ENCODE data around the gene SKA2. TPM values are rescaled to one million over a fixed set of nuclear protein-coding genes. Genes with fewer than 3 reads are reported as not detected.

Gene SKA2
- total and polyA plus RNA-seq, 2 donors (not counting 3 experiments of a cell fraction or from before 2014, with no cell fraction given) = 12.9 to 79.6 TPM

DNA sequence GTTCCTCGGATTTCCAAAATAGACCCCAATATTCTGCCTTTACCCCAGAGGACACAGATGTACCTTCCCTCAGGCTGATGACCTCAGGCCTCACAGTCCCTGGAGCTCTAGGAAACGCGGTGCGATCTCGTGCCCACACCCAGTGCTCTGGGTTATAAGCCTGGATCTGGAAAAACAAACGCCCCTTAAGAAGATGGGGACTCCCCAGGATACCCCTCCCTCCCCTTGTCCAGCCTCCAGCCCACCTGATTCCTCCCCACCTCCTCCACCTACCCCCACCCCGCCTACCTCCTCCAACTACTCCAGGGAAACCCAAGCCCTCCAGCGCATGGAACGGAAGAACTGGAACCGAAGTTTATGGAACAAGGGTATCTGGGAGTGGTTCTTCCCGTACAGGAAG, 19.7 kb upstream of the SKA2 start:
- ChIA-PET CTCF (no interaction called here), POLR2A (no interaction called here)
- DNase-seq (ENCODE audit: low read depth, low spot score) (no peak), FAIRE-seq (no peak)
- H3K9me3 ChIP-seq (replicated peaks; ENCODE audit: control insufficient read depth, insufficient read depth, low read length) = no peaks in the 10 kb centered on the region
- H3K27me3 ChIP-seq (ENCODE audit: control insufficient read depth in 2 of 2, insufficient read depth in 2 of 2, low read length in 2 of 2) = no peaks in the 10 kb centered on the region
- peaks cover 43% of the 10 kb centered on the region for H3K79me2 ChIP-seq (ENCODE audit: control insufficient read depth, insufficient read depth, low read length)
- intact Hi-C loops (cut with micrococcal nuclease) = no loop called here
- H3K36me3 ChIP-seq (ENCODE audit: control insufficient read depth in 2 of 2, extremely low read depth in 1 of 2, insufficient read depth in 2 of 2, low read length in 2 of 2) = peaks cover 4 to 10% of the 10 kb centered on the region in 2 experiments
- H3K9me1 ChIP-seq (replicated peaks; ENCODE audit: control insufficient read depth, extremely low read depth, insufficient read depth, low read length) = no peaks in the 10 kb centered on the region
- BruUV-seq (replicated peaks) = no TSS peak
- H4K20me1 ChIP-seq (replicated peaks; ENCODE audit: control insufficient read depth, extremely low read depth, insufficient read depth, low read length) = no peaks in the 10 kb centered on the region
- no peak overlapping the region for H3K4me3 ChIP-seq (replicated peaks in 1 of 3; ENCODE audit: insufficient read depth in 1 of 3, low read depth in 1 of 3, low read length in 3 of 3)
- TF ChIP-seq GATA2 (IDR thresholded peaks at IDR 0.05; ENCODE audit: insufficient read depth, insufficient read length, low read depth, low read length) (no peak), MYC (IDR thresholded peaks at IDR 0.05; ENCODE audit: low read depth, low read length) (no peak), JUN (IDR thresholded peaks at IDR 0.05; ENCODE audit: borderline replicate concordance, insufficient read depth, insufficient read length, low read depth) (no peak), POLR2AphosphoS5 (IDR thresholded peaks at IDR 0.05; ENCODE audit: insufficient read depth, low read depth, low read length) (no peak), POLR2A (IDR thresholded peaks at IDR 0.05; ENCODE audit: low read depth, low read length) (no peak)
- TF ChIP-seq, protein P1, sequence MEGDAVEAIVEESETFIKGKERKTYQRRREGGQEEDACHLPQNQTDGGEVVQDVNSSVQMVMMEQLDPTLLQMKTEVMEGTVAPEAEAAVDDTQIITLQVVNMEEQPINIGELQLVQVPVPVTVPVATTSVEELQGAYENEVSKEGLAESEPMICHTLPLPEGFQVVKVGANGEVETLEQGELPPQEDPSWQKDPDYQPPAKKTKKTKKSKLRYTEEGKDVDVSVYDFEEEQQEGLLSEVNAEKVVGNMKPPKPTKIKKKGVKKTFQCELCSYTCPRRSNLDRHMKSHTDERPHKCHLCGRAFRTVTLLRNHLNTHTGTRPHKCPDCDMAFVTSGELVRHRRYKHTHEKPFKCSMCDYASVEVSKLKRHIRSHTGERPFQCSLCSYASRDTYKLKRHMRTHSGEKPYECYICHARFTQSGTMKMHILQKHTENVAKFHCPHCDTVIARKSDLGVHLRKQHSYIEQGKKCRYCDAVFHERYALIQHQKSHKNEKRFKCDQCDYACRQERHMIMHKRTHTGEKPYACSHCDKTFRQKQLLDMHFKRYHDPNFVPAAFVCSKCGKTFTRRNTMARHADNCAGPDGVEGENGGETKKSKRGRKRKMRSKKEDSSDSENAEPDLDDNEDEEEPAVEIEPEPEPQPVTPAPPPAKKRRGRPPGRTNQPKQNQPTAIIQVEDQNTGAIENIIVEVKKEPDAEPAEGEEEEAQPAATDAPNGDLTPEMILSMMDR (IDR thresholded peaks at IDR 0.05; ENCODE audit: extremely low read depth in 1 of 2, insufficient read depth in 1 of 2, low read depth in 1 of 2, low read length in 2 of 2) = no peak
- dilution Hi-C loops (cut with MboI; ENCODE audit: extremely low pct_ligation_motif_present, low sequenced_read_pairs) = no loop called here
- no peak overlapping the region for H2AFZ ChIP-seq (ENCODE audit: low read depth, low read length)
- no peaks in the 10 kb centered on the region for H3K4me1 ChIP-seq (ENCODE audit: control insufficient read depth, extremely low read depth, insufficient read depth, low read length)
- no peak overlapping the region for H3K9ac ChIP-seq (replicated peaks; ENCODE audit: extremely low read depth, insufficient read depth, low read length)
- H3K27ac ChIP-seq (ENCODE audit: insufficient read depth, low read depth, low read length) = no peak overlapping the region
- H3K4me2 ChIP-seq (ENCODE audit: insufficient read depth, low read length) = no peak overlapping the region

DNA sequence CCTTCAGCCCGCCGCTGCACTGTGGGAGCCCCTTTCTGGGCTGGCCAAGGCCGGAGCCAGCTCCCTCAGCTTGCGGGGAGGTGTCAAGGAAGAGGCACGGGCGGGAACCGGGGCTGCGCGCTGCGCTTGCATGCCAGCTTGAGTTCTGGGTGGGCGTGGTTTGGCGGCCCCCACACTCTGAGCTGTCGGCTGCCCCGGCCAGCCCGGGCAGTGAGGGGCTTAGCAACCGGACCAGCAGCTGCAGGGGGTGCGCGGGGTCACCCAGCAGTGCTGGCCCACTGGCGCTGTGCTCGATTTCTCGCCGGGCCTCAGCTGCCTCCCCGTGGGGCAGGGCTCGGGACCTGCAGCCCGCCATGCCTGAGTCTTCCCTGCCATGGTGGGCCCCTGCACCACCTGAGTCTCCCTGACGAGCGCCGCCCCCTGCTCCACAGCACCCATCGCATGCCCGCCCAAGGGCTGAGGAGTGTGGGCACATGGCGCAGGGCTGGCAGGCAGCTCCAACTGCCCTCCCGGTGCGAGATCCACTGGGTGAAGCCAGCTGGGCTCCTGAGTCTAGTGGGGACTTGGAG, 17.5 kb upstream of the SKA2 start:
- dilution Hi-C loops (cut with MboI; ENCODE audit: extremely low pct_ligation_motif_present, low sequenced_read_pairs) (no loop called here), intact Hi-C loops (cut with micrococcal nuclease) (no loop called here)
- POLR2A ChIA-PET = no interaction called here
- Histone ChIP-seq H3K27me3 (ENCODE audit: control insufficient read depth in 2 of 2, insufficient read depth in 2 of 2, low read length in 2 of 2) (no peaks in the 10 kb centered on the region), H3K4me3 (replicated peaks in 1 of 3; ENCODE audit: insufficient read depth in 1 of 3, low read depth in 1 of 3, low read length in 3 of 3) (no peak overlapping the region), H3K36me3 (ENCODE audit: control insufficient read depth in 2 of 2, extremely low read depth in 1 of 2, insufficient read depth in 2 of 2, low read length in 2 of 2) (peaks cover 4 to 10% of the 10 kb centered on the region in 2 experiments), H3K4me2 (ENCODE audit: insufficient read depth, low read length) (no peak overlapping the region), H2AFZ (ENCODE audit: low read depth, low read length) (no peak overlapping the region), H3K4me1 (ENCODE audit: control insufficient read depth, extremely low read depth, insufficient read depth, low read length) (peaks cover 2% of the 10 kb centered on the region), H3K9me1 (replicated peaks; ENCODE audit: control insufficient read depth, extremely low read depth, insufficient read depth, low read length) (no peaks in the 10 kb centered on the region), H3K27ac (ENCODE audit: insufficient read depth, low read depth, low read length) (no peak overlapping the region), H3K9me3 (replicated peaks; ENCODE audit: control insufficient read depth, insufficient read depth, low read length) (no peaks in the 10 kb centered on the region), H4K20me1 (replicated peaks; ENCODE audit: control insufficient read depth, extremely low read depth, insufficient read depth, low read length) (no peaks in the 10 kb centered on the region), H3K9ac (replicated peaks; ENCODE audit: extremely low read depth, insufficient read depth, low read length) (no peak overlapping the region), H3K79me2 (ENCODE audit: control insufficient read depth, insufficient read depth, low read length) (peaks cover 62% of the 10 kb centered on the region)
- CTCF ChIA-PET = interaction anchor here (2.0 kb wide), 1 partner anchor 14 kb away, joined by 5 read pairs; no protein-coding TSS in a partner anchor
- no TSS peak for BruUV-seq (replicated peaks)
- TF ChIP-seq MYC (IDR thresholded peaks at IDR 0.05; ENCODE audit: low read depth, low read length) (no peak), JUN (IDR thresholded peaks at IDR 0.05; ENCODE audit: borderline replicate concordance, insufficient read depth, insufficient read length, low read depth) (no peak), GATA2 (IDR thresholded peaks at IDR 0.05; ENCODE audit: insufficient read depth, insufficient read length, low read depth, low read length) (no peak), POLR2A (IDR thresholded peaks at IDR 0.05; ENCODE audit: low read depth, low read length) (no peak)
- TF ChIP-seq, protein P1 (IDR thresholded peaks at IDR 0.05; ENCODE audit: extremely low read depth in 1 of 2, insufficient read depth in 1 of 2, low read depth in 1 of 2, low read length in 2 of 2) = no peak
- TF ChIP-seq, protein P2, sequence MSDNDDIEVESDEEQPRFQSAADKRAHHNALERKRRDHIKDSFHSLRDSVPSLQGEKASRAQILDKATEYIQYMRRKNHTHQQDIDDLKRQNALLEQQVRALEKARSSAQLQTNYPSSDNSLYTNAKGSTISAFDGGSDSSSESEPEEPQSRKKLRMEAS (IDR thresholded peaks at IDR 0.05; ENCODE audit: insufficient read depth, insufficient read length) = no peak
- FAIRE-seq (no peak), DNase-seq (ENCODE audit: low read depth, low spot score) (no peak)
